Activated T-cell treated with anti-CD3 and anti-CD28 coated beads, Interleukin-2, amount 50 U/mL, for 4 hours (primary cell): ENCODE data around the gene EFL1. TPM values are rescaled to one million over a fixed set of nuclear protein-coding genes. Genes with fewer than 3 reads are reported as not detected.

Source experiments
- ATAC-seq, 2 donors: fragments of 200-7000 bp; cut with Tn5 transposase; one replicate each; pipeline ENCODE4 v1.10.0; 2021
- DNase-seq: peaks from one replicate; pipeline ENCODE4 v3.0.0-alpha.2; 2020
- H3K27me3 Mint-ChIP-seq: one replicate; pipeline ENCODE4 v1.8.0; 2021; ENCODE audit warnings: low read depth, mixed read lengths
- H3K36me3 Mint-ChIP-seq: one replicate; pipeline ENCODE4 v1.8.0; 2022; ENCODE audit warnings: mixed read lengths; ENCODE audit not compliant: insufficient read depth
- H3K4me1 Mint-ChIP-seq: one replicate; pipeline ENCODE4 v1.8.0; 2021; ENCODE audit warnings: low read depth, mixed read lengths
- H3K4me3 Mint-ChIP-seq: one replicate; pipeline ENCODE4 v1.8.0; 2021; ENCODE audit warnings: mild to moderate bottlenecking, moderate library complexity, mixed read lengths
- H3K9me3 Mint-ChIP-seq: one replicate; pipeline ENCODE4 v1.8.0; 2021; ENCODE audit warnings: mixed read lengths
- total RNA-seq, 3 donors: library from RNA; stranded (reverse); gene quantifications; one replicate each; pipeline ENCODE4 v1.2.1, GENCODE V29; 2021

Gene EFL1
- total RNA-seq, 3 donors from 2014 or later: 16.5 to 18.6 (median 16.8) TPM

GRCh38 chr15:82138306-82138705 is 124.2 kb downstream of the EFL1 start:
- DNase-seq: no peak
- H3K4me1 Mint-ChIP-seq: peaks cover 7% of the 10 kb centered on the region

GRCh38 chr15:82137261-82137660 is 125.3 kb downstream of the EFL1 start:
- Mint-ChIP-seq H3K4me1 (peaks cover 7% of the 10 kb centered on the region), H3K9me3 (no peaks in the 10 kb centered on the region), H3K27me3 (no peaks in the 10 kb centered on the region), H3K4me3 (no peak overlapping the region), H3K36me3 (peaks cover 29% of the 10 kb centered on the region)
- DNase-seq (no peak), ATAC-seq (no peak)

More at GRCh38 chr15:82138306-82138705, 124.2 kb downstream of the EFL1 start:
- no peaks in the 10 kb centered on the region for H3K9me3 Mint-ChIP-seq
- H3K4me3 Mint-ChIP-seq: no peak overlapping the region
- peaks cover 24% of the 10 kb centered on the region for H3K36me3 Mint-ChIP-seq
- ATAC-seq: no peak
- no peaks in the 10 kb centered on the region for H3K27me3 Mint-ChIP-seq

GRCh38 chr15:82136120-82136519 is 126.4 kb downstream of the EFL1 start:
- H3K4me3 Mint-ChIP-seq: no peak overlapping the region
- ATAC-seq (no peak), DNase-seq (no peak)
- H3K36me3 Mint-ChIP-seq: peaks cover 31% of the 10 kb centered on the region
- no peaks in the 10 kb centered on the region for H3K27me3 Mint-ChIP-seq
- H3K4me1 Mint-ChIP-seq: peaks cover 7% of the 10 kb centered on the region
- H3K9me3 Mint-ChIP-seq: no peaks in the 10 kb centered on the region

GRCh38 chr15:82135638-82136037 is 126.9 kb downstream of the EFL1 start:
- H3K36me3 Mint-ChIP-seq: peaks cover 31% of the 10 kb centered on the region
- H3K27me3 Mint-ChIP-seq: no peaks in the 10 kb centered on the region
- no peaks in the 10 kb centered on the region for H3K9me3 Mint-ChIP-seq
- DNase-seq (no peak), ATAC-seq (no peak)
- H3K4me1 Mint-ChIP-seq: peaks cover 7% of the 10 kb centered on the region
- H3K4me3 Mint-ChIP-seq: no peak overlapping the region

- ATAC-seq (no peak), DNase-seq (no peak)
- Mint-ChIP-seq H3K4me1 (no peaks in the 10 kb centered on the region), H3K27me3 (no peaks in the 10 kb centered on the region), H3K9me3 (no peaks in the 10 kb centered on the region), H3K36me3 (peaks cover 40% of the 10 kb centered on the region), H3K4me3 (no peak overlapping the region)
Measured at GRCh38 chr15:82134461-82134860, 128.1 kb downstream of the EFL1 start.

- no peaks in the 10 kb centered on the region for H3K9me3 Mint-ChIP-seq
- H3K4me3 Mint-ChIP-seq: no peak overlapping the region
- DNase-seq: no peak
- H3K4me1 Mint-ChIP-seq: no peaks in the 10 kb centered on the region
- H3K27me3 Mint-ChIP-seq: no peaks in the 10 kb centered on the region
- ATAC-seq: no peak
- H3K36me3 Mint-ChIP-seq: peaks cover 39% of the 10 kb centered on the region
Measured at GRCh38 chr15:82133251-82133650, 129.3 kb downstream of the EFL1 start.

GRCh38 chr15:82132742-82133141 is 129.8 kb downstream of the EFL1 start:
- no peak for DNase-seq
- ATAC-seq: no peak
- Mint-ChIP-seq H3K9me3 (no peaks in the 10 kb centered on the region), H3K27me3 (no peaks in the 10 kb centered on the region), H3K36me3 (peaks cover 36% of the 10 kb centered on the region), H3K4me3 (no peak overlapping the region), H3K4me1 (no peaks in the 10 kb centered on the region)

GRCh38 chr15:82132096-82132495 is 130.4 kb downstream of the EFL1 start:
- no peak for ATAC-seq
- Mint-ChIP-seq H3K27me3 (no peaks in the 10 kb centered on the region), H3K9me3 (no peaks in the 10 kb centered on the region), H3K36me3 (peaks cover 29% of the 10 kb centered on the region), H3K4me3 (no peak overlapping the region), H3K4me1 (no peaks in the 10 kb centered on the region)
- DNase-seq: no peak

GRCh38 chr15:82130248-82130647 is 132.3 kb downstream of the EFL1 start:
- H3K9me3 Mint-ChIP-seq: no peaks in the 10 kb centered on the region
- no peaks in the 10 kb centered on the region for H3K4me1 Mint-ChIP-seq
- ATAC-seq (no peak), DNase-seq (no peak)
- no peak overlapping the region for H3K4me3 Mint-ChIP-seq
- peaks cover 25% of the 10 kb centered on the region for H3K36me3 Mint-ChIP-seq
- H3K27me3 Mint-ChIP-seq: no peaks in the 10 kb centered on the region

GRCh38 chr15:82129761-82130160 is 132.8 kb downstream of the EFL1 start:
- H3K36me3 Mint-ChIP-seq: peaks cover 27% of the 10 kb centered on the region

GRCh38 chr15:82129149-82129692 is 133.3 kb downstream of the EFL1 start:
- Mint-ChIP-seq H3K9me3 (no peaks in the 10 kb centered on the region), H3K4me1 (no peaks in the 10 kb centered on the region), H3K4me3 (no peak overlapping the region), H3K36me3 (peaks cover 28% of the 10 kb centered on the region), H3K27me3 (no peaks in the 10 kb centered on the region)
- no peak for ATAC-seq
- no peak for DNase-seq

More at GRCh38 chr15:82129761-82130160, 132.8 kb downstream of the EFL1 start:
- Mint-ChIP-seq H3K4me3 (no peak overlapping the region), H3K4me1 (no peaks in the 10 kb centered on the region), H3K9me3 (no peaks in the 10 kb centered on the region), H3K27me3 (no peaks in the 10 kb centered on the region)
- DNase-seq (no peak), ATAC-seq (no peak)

GRCh38 chr15:82128401-82129148 is 134.0 kb downstream of the EFL1 start:
- ATAC-seq: no peak
- Mint-ChIP-seq H3K27me3 (no peaks in the 10 kb centered on the region), H3K4me1 (no peaks in the 10 kb centered on the region), H3K36me3 (peaks cover 28% of the 10 kb centered on the region), H3K9me3 (no peaks in the 10 kb centered on the region), H3K4me3 (no peak overlapping the region)
- DNase-seq: no peak

GRCh38 chr15:82127581-82127980 is 135.0 kb downstream of the EFL1 start:
- DNase-seq (no peak), ATAC-seq (no peak)
- no peaks in the 10 kb centered on the region for H3K27me3 Mint-ChIP-seq
- H3K4me1 Mint-ChIP-seq: no peaks in the 10 kb centered on the region
- H3K4me3 Mint-ChIP-seq: no peak overlapping the region
- no peaks in the 10 kb centered on the region for H3K9me3 Mint-ChIP-seq
- H3K36me3 Mint-ChIP-seq: peaks cover 24% of the 10 kb centered on the region

GRCh38 chr15:82126346-82126745 is 136.2 kb downstream of the EFL1 start:
- DNase-seq (no peak), ATAC-seq (no peak)
- H3K4me3 Mint-ChIP-seq: no peak overlapping the region
- H3K4me1 Mint-ChIP-seq: no peaks in the 10 kb centered on the region
- no peaks in the 10 kb centered on the region for H3K27me3 Mint-ChIP-seq
- peaks cover 19% of the 10 kb centered on the region for H3K36me3 Mint-ChIP-seq
- H3K9me3 Mint-ChIP-seq: no peaks in the 10 kb centered on the region
